Measurements from ENCODE around the gene FILIP1L. TPM values are rescaled to one million over a fixed set of nuclear protein-coding genes. Genes with fewer than 3 reads are reported as not detected.

FILIP1L gene
- total and polyA plus RNA-seq, 2 of the 13 experiments (the other 11 are each of a cell fraction or from before 2014, with no cell fraction given) = 8.1 to 187 TPM

DNA sequence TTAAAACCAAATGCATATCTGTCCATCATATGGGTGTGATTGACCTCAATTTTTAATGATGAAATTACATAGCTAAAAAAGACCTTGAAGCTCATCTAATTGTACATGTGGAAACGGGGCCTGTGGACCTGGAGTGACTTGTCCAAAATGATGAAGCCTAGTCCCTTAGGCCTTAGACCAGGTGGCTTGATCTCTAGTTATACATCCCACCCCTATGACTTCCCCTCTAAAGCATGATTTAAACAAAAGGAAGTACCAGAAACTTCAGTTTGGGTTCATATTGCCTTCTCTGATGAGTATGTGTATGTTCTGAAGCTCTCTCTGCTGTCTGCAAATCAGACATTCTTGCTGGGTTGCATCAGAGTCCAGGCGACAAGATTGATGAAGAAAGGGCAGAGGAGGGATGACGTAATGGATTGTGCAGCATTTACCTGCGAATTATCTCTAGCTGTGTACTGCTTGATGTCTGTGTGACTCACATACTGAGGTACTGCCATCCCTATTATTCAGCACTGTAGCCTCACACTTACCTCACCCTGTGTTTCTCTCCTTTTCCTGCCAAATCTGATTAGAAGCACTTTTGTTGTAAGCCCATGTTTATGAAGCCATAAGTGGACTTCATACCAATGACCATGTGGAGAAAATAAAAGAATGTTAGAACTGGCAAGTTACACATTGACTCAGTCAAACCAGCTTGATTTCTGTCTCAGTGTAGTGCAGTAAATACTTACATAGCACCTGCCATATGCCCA is 111.5 kb downstream of the FILIP1L start (continued):
- TF ChIP-seq ZNF12 (CRISPR knock-in tag; IDR thresholded peaks at IDR 0.05) = peak; percentile 50
- TF ChIP-seq HOXD1 (CRISPR knock-in tag; IDR thresholded peaks at IDR 0.05) = peak; percentile 82
- no peak for TF ChIP-seq ZNF614 (CRISPR knock-in tag; IDR thresholded peaks at IDR 0.05; ENCODE audit: borderline replicate concordance)
- no peak for TF ChIP-seq SOX6 (IDR thresholded peaks at IDR 0.05)
- TF ChIP-seq SOX6 (CRISPR knock-in tag; IDR thresholded peaks at IDR 0.05) = peak; percentile 69; the same call in 1 of the 2 replicates
- peak; percentile 54 for TF ChIP-seq SAP130 (CRISPR knock-in tag; IDR thresholded peaks at IDR 0.05; ENCODE audit: low read depth)
- TF ChIP-seq, protein P1, sequence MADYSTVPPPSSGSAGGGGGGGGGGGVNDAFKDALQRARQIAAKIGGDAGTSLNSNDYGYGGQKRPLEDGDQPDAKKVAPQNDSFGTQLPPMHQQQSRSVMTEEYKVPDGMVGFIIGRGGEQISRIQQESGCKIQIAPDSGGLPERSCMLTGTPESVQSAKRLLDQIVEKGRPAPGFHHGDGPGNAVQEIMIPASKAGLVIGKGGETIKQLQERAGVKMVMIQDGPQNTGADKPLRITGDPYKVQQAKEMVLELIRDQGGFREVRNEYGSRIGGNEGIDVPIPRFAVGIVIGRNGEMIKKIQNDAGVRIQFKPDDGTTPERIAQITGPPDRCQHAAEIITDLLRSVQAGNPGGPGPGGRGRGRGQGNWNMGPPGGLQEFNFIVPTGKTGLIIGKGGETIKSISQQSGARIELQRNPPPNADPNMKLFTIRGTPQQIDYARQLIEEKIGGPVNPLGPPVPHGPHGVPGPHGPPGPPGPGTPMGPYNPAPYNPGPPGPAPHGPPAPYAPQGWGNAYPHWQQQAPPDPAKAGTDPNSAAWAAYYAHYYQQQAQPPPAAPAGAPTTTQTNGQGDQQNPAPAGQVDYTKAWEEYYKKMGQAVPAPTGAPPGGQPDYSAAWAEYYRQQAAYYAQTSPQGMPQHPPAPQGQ (CRISPR knock-in tag; IDR thresholded peaks at IDR 0.05; ENCODE audit: borderline replicate concordance) = no peak
- TF ChIP-seq, protein P2, sequence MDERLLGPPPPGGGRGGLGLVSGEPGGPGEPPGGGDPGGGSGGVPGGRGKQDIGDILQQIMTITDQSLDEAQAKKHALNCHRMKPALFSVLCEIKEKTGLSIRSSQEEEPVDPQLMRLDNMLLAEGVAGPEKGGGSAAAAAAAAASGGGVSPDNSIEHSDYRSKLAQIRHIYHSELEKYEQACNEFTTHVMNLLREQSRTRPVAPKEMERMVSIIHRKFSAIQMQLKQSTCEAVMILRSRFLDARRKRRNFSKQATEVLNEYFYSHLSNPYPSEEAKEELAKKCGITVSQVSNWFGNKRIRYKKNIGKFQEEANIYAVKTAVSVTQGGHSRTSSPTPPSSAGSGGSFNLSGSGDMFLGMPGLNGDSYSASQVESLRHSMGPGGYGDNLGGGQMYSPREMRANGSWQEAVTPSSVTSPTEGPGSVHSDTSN (CRISPR knock-in tag; IDR thresholded peaks at IDR 0.05) = peak; percentile 28
- peak; percentile 53 for TF ChIP-seq RARA (CRISPR knock-in tag; IDR thresholded peaks at IDR 0.05)
- 0 out of 2 replicates have a peak, but pooled peaks have one; percentile 33 for TF ChIP-seq ZNF878 (CRISPR knock-in tag; IDR thresholded peaks at IDR 0.05)
- no peak for TF ChIP-seq SOX13 (IDR thresholded peaks at IDR 0.05)
- peak in 1 of 2 experiments; percentile 76; a peak in 2 of 4 replicates for TF ChIP-seq SOX13 (CRISPR knock-in tag; conservative IDR thresholded peaks at IDR 0.05 in 1 of 2, IDR thresholded peaks at IDR 0.05 in 1 of 2)
- TF ChIP-seq TEAD3 (CRISPR knock-in tag; optimal IDR thresholded peaks at IDR 0.05; ENCODE audit: borderline replicate concordance) = peak; percentile 59
- peak; percentile 46; the same call in 1 of the 2 replicates for TF ChIP-seq ELF3 (CRISPR knock-in tag; IDR thresholded peaks at IDR 0.05)
- peak; percentile 85 for TF ChIP-seq GATAD2A (CRISPR knock-in tag; IDR thresholded peaks at IDR 0.05)
- TF ChIP-seq, protein P3, sequence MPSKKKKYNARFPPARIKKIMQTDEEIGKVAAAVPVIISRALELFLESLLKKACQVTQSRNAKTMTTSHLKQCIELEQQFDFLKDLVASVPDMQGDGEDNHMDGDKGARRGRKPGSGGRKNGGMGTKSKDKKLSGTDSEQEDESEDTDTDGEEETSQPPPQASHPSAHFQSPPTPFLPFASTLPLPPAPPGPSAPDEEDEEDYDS (CRISPR knock-in tag; IDR thresholded peaks at IDR 0.05) = no peak
- TF ChIP-seq, protein P4, sequence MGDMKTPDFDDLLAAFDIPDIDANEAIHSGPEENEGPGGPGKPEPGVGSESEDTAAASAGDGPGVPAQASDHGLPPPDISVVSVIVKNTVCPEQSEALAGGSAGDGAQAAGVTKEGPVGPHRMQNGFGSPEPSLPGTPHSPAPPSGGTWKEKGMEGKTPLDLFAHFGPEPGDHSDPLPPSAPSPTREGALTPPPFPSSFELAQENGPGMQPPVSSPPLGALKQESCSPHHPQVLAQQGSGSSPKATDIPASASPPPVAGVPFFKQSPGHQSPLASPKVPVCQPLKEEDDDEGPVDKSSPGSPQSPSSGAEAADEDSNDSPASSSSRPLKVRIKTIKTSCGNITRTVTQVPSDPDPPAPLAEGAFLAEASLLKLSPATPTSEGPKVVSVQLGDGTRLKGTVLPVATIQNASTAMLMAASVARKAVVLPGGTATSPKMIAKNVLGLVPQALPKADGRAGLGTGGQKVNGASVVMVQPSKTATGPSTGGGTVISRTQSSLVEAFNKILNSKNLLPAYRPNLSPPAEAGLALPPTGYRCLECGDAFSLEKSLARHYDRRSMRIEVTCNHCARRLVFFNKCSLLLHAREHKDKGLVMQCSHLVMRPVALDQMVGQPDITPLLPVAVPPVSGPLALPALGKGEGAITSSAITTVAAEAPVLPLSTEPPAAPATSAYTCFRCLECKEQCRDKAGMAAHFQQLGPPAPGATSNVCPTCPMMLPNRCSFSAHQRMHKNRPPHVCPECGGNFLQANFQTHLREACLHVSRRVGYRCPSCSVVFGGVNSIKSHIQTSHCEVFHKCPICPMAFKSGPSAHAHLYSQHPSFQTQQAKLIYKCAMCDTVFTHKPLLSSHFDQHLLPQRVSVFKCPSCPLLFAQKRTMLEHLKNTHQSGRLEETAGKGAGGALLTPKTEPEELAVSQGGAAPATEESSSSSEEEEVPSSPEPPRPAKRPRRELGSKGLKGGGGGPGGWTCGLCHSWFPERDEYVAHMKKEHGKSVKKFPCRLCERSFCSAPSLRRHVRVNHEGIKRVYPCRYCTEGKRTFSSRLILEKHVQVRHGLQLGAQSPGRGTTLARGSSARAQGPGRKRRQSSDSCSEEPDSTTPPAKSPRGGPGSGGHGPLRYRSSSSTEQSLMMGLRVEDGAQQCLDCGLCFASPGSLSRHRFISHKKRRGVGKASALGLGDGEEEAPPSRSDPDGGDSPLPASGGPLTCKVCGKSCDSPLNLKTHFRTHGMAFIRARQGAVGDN (CRISPR knock-in tag; IDR thresholded peaks at IDR 0.05) = no peak
- TF ChIP-seq JUN (CRISPR knock-in tag; IDR thresholded peaks at IDR 0.05) = peak; percentile 93
- no peak for TF ChIP-seq ZNF205 (CRISPR knock-in tag; IDR thresholded peaks at IDR 0.05)
- TF ChIP-seq, protein P5, sequence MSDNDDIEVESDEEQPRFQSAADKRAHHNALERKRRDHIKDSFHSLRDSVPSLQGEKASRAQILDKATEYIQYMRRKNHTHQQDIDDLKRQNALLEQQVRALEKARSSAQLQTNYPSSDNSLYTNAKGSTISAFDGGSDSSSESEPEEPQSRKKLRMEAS (IDR thresholded peaks at IDR 0.05) = peak; percentile 27; the same call in 1 of the 2 replicates

All from HepG2 (cell line).